Activated CD4-positive, alpha-beta T cell treated with anti-CD3 and anti-CD28 coated beads for 36 hours (primary cell): ENCODE data around the gene RBMS3. TPM values are rescaled to one million over a fixed set of nuclear protein-coding genes. Genes with fewer than 3 reads are reported as not detected.
"Not testable (repeated sequence)": the region's sequence is repeated elsewhere in the genome, so short reads cannot be mapped to it uniquely, and the experiment has no call there.

ENCODE experiments used
- ATAC-seq: fragments of 200-7000 bp; cut with Tn5 transposase; one replicate; pipeline ENCODE4 v1.10.0; 2021; ENCODE audit warnings: mild to moderate bottlenecking, moderate library complexity
- CTCF ChIA-PET: fragments of 350-600 bp; sonication (Branson Sonifier 250); formaldehyde crosslinking; loops from one replicate; lab custom pipeline; 2021; ENCODE audit warnings: antibody characterized with exemption; lab: Charles Lee
- POLR2A ChIA-PET: fragments of 350-600 bp; sonication (Branson Sonifier 250); formaldehyde crosslinking; loops from one replicate; lab custom pipeline; 2021; ENCODE audit warnings: antibody characterized with exemption, inconsistent platforms; lab: Charles Lee
- DNase-seq: peaks from one replicate; pipeline ENCODE4 v3.0.0-alpha.2; 2020
- H3K27ac Mint-ChIP-seq: one replicate; pipeline ENCODE4 v1.8.0; 2021; ENCODE audit warnings: mixed read lengths
- H3K27me3 Mint-ChIP-seq: one replicate; pipeline ENCODE4 v1.8.0; 2021; ENCODE audit warnings: mixed read lengths
- H3K36me3 Mint-ChIP-seq: one replicate; pipeline ENCODE4 v1.8.0; 2021; ENCODE audit warnings: low read depth, mixed read lengths
- H3K4me1 Mint-ChIP-seq: one replicate; pipeline ENCODE4 v1.8.0; 2021; ENCODE audit warnings: mixed read lengths
- H3K4me3 Mint-ChIP-seq: one replicate; pipeline ENCODE4 v1.8.0; 2021; ENCODE audit warnings: mild to moderate bottlenecking, moderate library complexity, mixed read lengths
- H3K9me3 Mint-ChIP-seq: one replicate; pipeline ENCODE4 v1.8.0; 2021; ENCODE audit warnings: low read depth, mixed read lengths
- intact Hi-C, 2 experiments: fragments of 100-400 bp; cut with DNase I in 1 of 2; cut with micrococcal nuclease in 1 of 2; formaldehyde crosslinking; loops; one replicate each; pipeline versions ENCODE4 v1.14.2 to v1.15.1; 2022 to 2024; cut with DNase I, micrococcal nuclease
- total RNA-seq, 2 experiments: library from RNA; stranded (reverse); gene quantifications; one replicate each; pipeline ENCODE4 v1.2.3, GENCODE V29; 2021

Gene RBMS3
- total RNA-seq, 2 experiments from 2014 or later: 1.5 to 2.0 TPM

GRCh38 chr3:29804044-29804443, 523.2 kb downstream of the RBMS3 start:
- ATAC-seq (no peak), DNase-seq (no peak)
- POLR2A ChIA-PET: no interaction called here
- Mint-ChIP-seq H3K4me3 (no peak overlapping the region), H3K36me3 (no peaks in the 10 kb centered on the region), H3K4me1 (no peaks in the 10 kb centered on the region), H3K9me3 (no peaks in the 10 kb centered on the region), H3K27ac (no peak overlapping the region), H3K27me3 (peaks cover 3% of the 10 kb centered on the region)
- intact Hi-C loops: no loop called here
- CTCF ChIA-PET: no interaction called here

- Mint-ChIP-seq H3K27ac (no peak overlapping the region), H3K4me1 (no peaks in the 10 kb centered on the region), H3K4me3 (no peak overlapping the region), H3K36me3 (no peaks in the 10 kb centered on the region), H3K9me3 (no peaks in the 10 kb centered on the region), H3K27me3 (peaks cover 3% of the 10 kb centered on the region)
- ATAC-seq: no peak
- intact Hi-C loops: no loop called here
- POLR2A ChIA-PET: no interaction called here
- CTCF ChIA-PET: no interaction called here
- DNase-seq: no peak
Observed at GRCh38 chr3:29805757-29806156, 524.9 kb downstream of the RBMS3 start.

GRCh38 chr3:29808324-29808723, 527.5 kb downstream of the RBMS3 start:
- POLR2A ChIA-PET, H3K4me3 Mint-ChIP-seq, H3K9me3 Mint-ChIP-seq, DNase-seq, H3K27ac Mint-ChIP-seq, H3K4me1 Mint-ChIP-seq, intact Hi-C loops, H3K27me3 Mint-ChIP-seq, H3K36me3 Mint-ChIP-seq, ATAC-seq: not testable (repeated sequence)
- CTCF ChIA-PET: interaction anchor here (0.7 kb wide), 1 partner anchor 20 kb away, joined by 3 read pairs; no protein-coding TSS in a partner anchor

GRCh38 chr3:29822071-29822470, 541.2 kb downstream of the RBMS3 start:
- Mint-ChIP-seq H3K27me3 (peaks cover 2% of the 10 kb centered on the region), H3K4me3 (no peak overlapping the region), H3K4me1 (no peaks in the 10 kb centered on the region), H3K9me3 (peaks cover 4% of the 10 kb centered on the region), H3K27ac (no peak overlapping the region), H3K36me3 (no peaks in the 10 kb centered on the region)
- CTCF ChIA-PET: no interaction called here
- POLR2A ChIA-PET: no interaction called here
- DNase-seq: no peak
- ATAC-seq: no peak
- intact Hi-C loops: no loop called here

- ATAC-seq (no peak), DNase-seq (no peak)
- Mint-ChIP-seq H3K4me1 (no peaks in the 10 kb centered on the region), H3K9me3 (peaks cover 4% of the 10 kb centered on the region), H3K27me3 (peaks cover 2% of the 10 kb centered on the region), H3K36me3 (no peaks in the 10 kb centered on the region), H3K27ac (no peak overlapping the region), H3K4me3 (no peak overlapping the region)
- intact Hi-C loops: no loop called here
- POLR2A ChIA-PET: no interaction called here
- CTCF ChIA-PET: no interaction called here
Observed at GRCh38 chr3:29823233-29823632, 542.4 kb downstream of the RBMS3 start.

- POLR2A ChIA-PET: no interaction called here
- no peaks in the 10 kb centered on the region for H3K27me3 Mint-ChIP-seq
- peaks cover 4% of the 10 kb centered on the region for H3K9me3 Mint-ChIP-seq
- no peak overlapping the region for H3K4me3 Mint-ChIP-seq
- ATAC-seq: no peak
- no peaks in the 10 kb centered on the region for H3K36me3 Mint-ChIP-seq
- CTCF ChIA-PET: no interaction called here
- intact Hi-C loops: no loop called here
- no peaks in the 10 kb centered on the region for H3K4me1 Mint-ChIP-seq
- H3K27ac Mint-ChIP-seq: no peak overlapping the region
- DNase-seq: no peak
Observed at GRCh38 chr3:29826712-29827111, 545.8 kb downstream of the RBMS3 start.

GRCh38 chr3:29827756-29828155, 546.9 kb downstream of the RBMS3 start:
- Mint-ChIP-seq H3K27me3 (no peaks in the 10 kb centered on the region), H3K4me1 (no peaks in the 10 kb centered on the region), H3K27ac (no peak overlapping the region), H3K36me3 (no peaks in the 10 kb centered on the region), H3K4me3 (no peak overlapping the region), H3K9me3 (no peaks in the 10 kb centered on the region)
- intact Hi-C loops: no loop called here
- CTCF ChIA-PET: no interaction called here
- no peak for ATAC-seq
- POLR2A ChIA-PET: no interaction called here
- no peak for DNase-seq

GRCh38 chr3:29829340-29829739, 548.5 kb downstream of the RBMS3 start:
- no peak overlapping the region for H3K4me3 Mint-ChIP-seq
- peaks cover 4% of the 10 kb centered on the region for H3K9me3 Mint-ChIP-seq
- H3K4me1 Mint-ChIP-seq: no peaks in the 10 kb centered on the region
- no peaks in the 10 kb centered on the region for H3K36me3 Mint-ChIP-seq
- ATAC-seq (no peak), DNase-seq (no peak)
- intact Hi-C loops: no loop called here
- POLR2A ChIA-PET: no interaction called here
- CTCF ChIA-PET: interaction anchor here (1.0 kb wide), 1 partner anchor 961 kb away, joined by 4 read pairs; no protein-coding TSS in a partner anchor
- peaks cover 2% of the 10 kb centered on the region for H3K27me3 Mint-ChIP-seq
- no peak overlapping the region for H3K27ac Mint-ChIP-seq

GRCh38 chr3:29850641-29851040, 569.8 kb downstream of the RBMS3 start:
- ATAC-seq (no peak), DNase-seq (no peak)
- no peaks in the 10 kb centered on the region for H3K9me3 Mint-ChIP-seq
- POLR2A ChIA-PET: no interaction called here
- H3K4me1 Mint-ChIP-seq: no peaks in the 10 kb centered on the region
- CTCF ChIA-PET: interaction anchor here (1.1 kb wide), 1 partner anchor 10 kb away, joined by 3 read pairs; no protein-coding TSS in a partner anchor
- H3K27ac Mint-ChIP-seq: no peak overlapping the region
- no peaks in the 10 kb centered on the region for H3K36me3 Mint-ChIP-seq
- H3K4me3 Mint-ChIP-seq: no peak overlapping the region
- intact Hi-C loops: no loop called here
- peaks cover 12% of the 10 kb centered on the region for H3K27me3 Mint-ChIP-seq

- CTCF ChIA-PET: no interaction called here
Observed at GRCh38 chr3:29852767-29853166, 571.9 kb downstream of the RBMS3 start.

GRCh38 chr3:29853841-29854397, 573.0 kb downstream of the RBMS3 start:
- POLR2A ChIA-PET: no interaction called here

More at GRCh38 chr3:29852767-29853166, 571.9 kb downstream of the RBMS3 start:
- POLR2A ChIA-PET: no interaction called here
- DNase-seq: no peak
- Mint-ChIP-seq H3K27me3 (peaks cover 12% of the 10 kb centered on the region), H3K4me3 (no peak overlapping the region), H3K36me3 (no peaks in the 10 kb centered on the region), H3K4me1 (no peaks in the 10 kb centered on the region), H3K27ac (no peak overlapping the region), H3K9me3 (no peaks in the 10 kb centered on the region)
- intact Hi-C loops: no loop called here
- ATAC-seq: no peak

GRCh38 chr3:29854821-29855220, 574.0 kb downstream of the RBMS3 start:
- H3K27ac Mint-ChIP-seq: no peak overlapping the region
- ChIA-PET CTCF (interaction anchor here (0.6 to 1.3 kb wide), 3 partner anchors 14 to 460 kb away, joined by 3 to 4 read pairs (median 4); no protein-coding TSS in a partner anchor), POLR2A (no interaction called here)
- ATAC-seq (no peak), DNase-seq (no peak)
- intact Hi-C loops: no loop called here
- H3K4me3 Mint-ChIP-seq: no peak overlapping the region
- no peaks in the 10 kb centered on the region for H3K36me3 Mint-ChIP-seq
- peaks cover 9% of the 10 kb centered on the region for H3K27me3 Mint-ChIP-seq
- H3K9me3 Mint-ChIP-seq: no peaks in the 10 kb centered on the region
- H3K4me1 Mint-ChIP-seq: no peaks in the 10 kb centered on the region

More at GRCh38 chr3:29853841-29854397, 573.0 kb downstream of the RBMS3 start:
- intact Hi-C loops: no loop called here
- CTCF ChIA-PET: interaction anchor here (0.7 to 1.3 kb wide), 3 partner anchors 15 to 39 kb away, joined by 3 to 4 read pairs (median 4); no protein-coding TSS in a partner anchor
- H3K27me3 Mint-ChIP-seq: peaks cover 9% of the 10 kb centered on the region
- ATAC-seq (no peak), DNase-seq (no peak)
- no peaks in the 10 kb centered on the region for H3K4me1 Mint-ChIP-seq
- no peaks in the 10 kb centered on the region for H3K9me3 Mint-ChIP-seq
- no peak overlapping the region for H3K4me3 Mint-ChIP-seq
- H3K36me3 Mint-ChIP-seq: no peaks in the 10 kb centered on the region
- H3K27ac Mint-ChIP-seq: no peak overlapping the region
